AML-193 (cell line): Measurements from ENCODE around the gene OMG.
"Not testable (repeated sequence)": the region's sequence is repeated elsewhere in the genome, so short reads cannot be mapped to it uniquely, and the experiment has no call there.

Experiments used
- DNase-seq, 2 experiments: peaks; one replicate each; lab custom pipeline; 2025; lab: John Stamatoyannopoulos, UW

Gene OMG

GRCh38 chr17:31308372-31309334 is 11.6 kb upstream of the OMG start:
- DNase-seq = peak in 1 of 2 experiments; percentile 31

- no peak for DNase-seq
Measured at GRCh38 chr17:31307640-31308039, 10.6 kb upstream of the OMG start.

DNA sequence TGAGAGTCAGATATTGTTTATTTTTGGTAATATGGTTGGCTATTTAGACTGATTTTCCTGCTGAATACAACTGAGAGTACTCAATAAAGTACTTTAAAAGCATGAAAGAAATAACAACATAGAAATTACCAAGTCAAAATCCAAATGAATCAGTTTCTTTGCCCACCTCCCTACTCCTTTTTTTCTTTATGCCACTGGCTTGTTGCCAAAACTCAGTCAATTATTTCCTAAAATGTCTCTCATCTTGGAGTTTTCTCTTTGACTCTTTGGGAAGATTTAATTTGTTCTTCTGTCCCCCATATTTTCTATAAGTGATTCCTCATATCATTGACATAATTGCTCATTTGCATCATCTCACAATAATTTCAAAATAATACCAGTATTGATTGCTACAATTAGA is 2.6 kb upstream of the OMG start:
- no peak for DNase-seq

DNA sequence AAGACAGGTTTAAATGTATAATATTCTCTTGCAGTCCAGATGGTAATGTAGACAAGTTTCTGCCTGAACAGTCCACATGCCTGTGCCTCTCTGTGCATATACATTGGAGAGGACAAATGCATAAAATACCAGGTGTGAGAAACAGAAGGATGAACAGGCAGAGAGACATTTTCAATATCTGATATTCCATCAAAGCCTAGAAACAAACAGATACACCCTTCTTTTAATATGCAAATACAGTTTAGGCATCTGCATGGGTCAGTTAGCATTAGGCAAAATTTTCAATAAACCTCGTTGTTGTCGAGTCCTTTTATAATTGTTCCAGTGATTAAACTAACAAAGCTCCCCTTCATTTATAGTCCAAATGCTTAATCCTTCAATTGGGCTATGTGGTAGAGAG is 897 bp downstream of the OMG start:
- DNase-seq = no peak

GRCh38 chr17:31295489-31295871 is 1.6 kb downstream of the OMG start:
- DNase-seq = no peak

- no peak for DNase-seq
Measured at GRCh38 chr17:31294820-31295488, 2.1 kb downstream of the OMG start.

GRCh38 chr17:31294231-31294630 is 2.8 kb downstream of the OMG start:
- DNase-seq = no peak

DNA sequence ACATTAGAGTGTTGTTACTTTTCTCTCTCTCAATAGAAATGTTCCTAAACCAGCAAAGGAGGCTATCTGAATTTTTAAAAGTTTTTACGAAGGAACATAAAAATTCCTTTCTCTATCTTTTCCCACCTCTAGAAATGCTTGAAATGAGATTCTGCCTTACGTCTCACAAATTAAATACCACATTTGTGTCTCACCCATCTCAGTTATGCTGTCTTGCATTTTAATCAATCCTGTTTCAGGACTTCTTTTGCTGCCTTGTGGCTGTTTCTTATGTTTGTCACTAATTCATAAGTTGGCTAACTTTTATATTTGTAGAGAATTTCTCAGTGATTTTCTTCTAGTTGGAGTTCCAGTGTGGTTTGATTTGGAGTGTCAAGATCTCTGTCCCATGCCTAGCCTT is 3.5 kb downstream of the OMG start:
- DNase-seq = no peak

- no peak for DNase-seq
Measured at GRCh38 chr17:31291820-31292219, 5.2 kb downstream of the OMG start.

- no peak for DNase-seq
Measured at GRCh38 chr17:31289790-31290189, 7.2 kb downstream of the OMG start.

DNA sequence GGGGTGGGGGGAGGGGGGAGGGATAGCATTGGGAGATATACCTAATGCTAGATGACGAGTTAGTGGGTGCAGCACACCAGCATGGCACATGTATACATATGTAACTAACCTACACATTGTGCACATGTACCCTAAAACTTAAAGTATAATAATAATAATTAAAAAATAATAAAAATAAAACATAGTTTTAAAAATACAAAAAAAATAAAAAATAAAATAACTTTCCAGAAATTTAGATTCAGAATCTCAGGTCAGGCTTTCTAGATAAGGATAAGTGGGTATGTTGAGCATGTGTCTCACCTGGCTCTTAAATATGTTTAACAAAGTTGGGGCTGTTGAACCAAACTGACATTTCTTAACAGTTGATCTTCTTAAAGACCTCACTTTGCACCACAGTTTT is 9.1 kb downstream of the OMG start:
- DNase-seq = not testable (repeated sequence)

DNA sequence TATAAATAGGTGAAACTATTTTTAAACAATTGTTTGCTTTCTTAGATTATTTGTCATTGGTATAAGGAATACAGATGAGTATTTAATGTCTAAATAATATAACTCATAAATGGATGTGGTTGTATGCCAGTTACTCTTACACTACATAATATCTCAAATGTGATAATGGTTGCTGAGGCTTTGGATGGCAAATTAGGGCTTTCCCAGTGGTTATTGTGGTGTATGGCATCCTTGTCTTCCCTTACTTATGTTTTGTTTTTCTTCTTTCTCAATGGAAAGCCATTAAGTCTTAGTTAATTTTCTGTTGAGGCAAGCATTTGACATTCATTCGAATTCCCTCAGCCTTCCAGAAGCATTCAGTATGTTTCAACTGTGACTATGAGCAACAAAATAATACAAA is 10.5 kb downstream of the OMG start:
- no peak for DNase-seq

- DNase-seq = no peak
Measured at GRCh38 chr17:31283841-31284240, 13.2 kb downstream of the OMG start.

- no peak for DNase-seq
Measured at GRCh38 chr17:31281061-31281460, 16.0 kb downstream of the OMG start.

DNA sequence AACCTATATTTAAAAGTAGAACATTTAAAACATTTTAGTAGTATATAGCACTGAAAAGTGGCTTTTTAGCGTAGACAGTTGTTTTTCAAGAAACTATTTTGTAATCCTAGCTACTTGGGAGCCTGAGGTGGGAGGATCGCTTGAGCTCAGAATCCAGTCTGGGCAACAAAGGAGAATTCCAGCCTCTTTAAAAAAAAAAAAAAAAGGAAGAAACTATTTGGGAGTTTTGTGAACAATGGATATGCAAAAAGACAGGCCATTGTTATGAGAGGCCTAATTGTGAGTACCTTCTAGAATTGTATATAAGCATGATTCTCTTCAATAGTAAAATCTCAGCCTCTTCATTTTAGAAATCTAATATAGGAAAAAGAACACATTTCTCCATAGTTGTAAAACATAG is 17.6 kb downstream of the OMG start:
- no peak for DNase-seq

GRCh38 chr17:31275116-31275515 is 21.9 kb downstream of the OMG start:
- no peak for DNase-seq

DNA sequence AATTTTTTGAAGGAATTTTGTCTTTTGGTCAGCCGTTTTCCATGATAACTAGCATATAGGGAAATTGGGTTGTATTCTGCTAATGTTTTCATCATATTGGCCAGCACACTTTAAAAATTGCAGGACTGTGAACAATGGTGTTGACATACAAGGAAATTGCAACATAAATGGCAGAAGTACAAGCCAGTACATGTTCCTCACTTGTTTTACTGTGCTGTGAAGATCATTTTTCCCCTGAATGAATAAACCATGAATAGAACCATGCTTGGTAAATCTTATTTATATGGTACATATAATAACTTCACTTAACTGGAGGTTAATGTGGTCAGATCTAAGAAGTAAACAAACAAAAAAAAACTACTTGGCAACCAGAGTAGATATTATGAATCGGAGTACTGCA is 22.8 kb downstream of the OMG start:
- peak; percentile 35 to 61 for DNase-seq

GRCh38 chr17:31273516-31273915 is 23.5 kb downstream of the OMG start:
- no peak for DNase-seq

GRCh38 chr17:31272803-31273202 is 24.2 kb downstream of the OMG start:
- no peak for DNase-seq

GRCh38 chr17:31272236-31272635 is 24.8 kb downstream of the OMG start:
- DNase-seq = no peak

GRCh38 chr17:31269578-31269983 is 27.5 kb downstream of the OMG start:
- no peak for DNase-seq

DNA sequence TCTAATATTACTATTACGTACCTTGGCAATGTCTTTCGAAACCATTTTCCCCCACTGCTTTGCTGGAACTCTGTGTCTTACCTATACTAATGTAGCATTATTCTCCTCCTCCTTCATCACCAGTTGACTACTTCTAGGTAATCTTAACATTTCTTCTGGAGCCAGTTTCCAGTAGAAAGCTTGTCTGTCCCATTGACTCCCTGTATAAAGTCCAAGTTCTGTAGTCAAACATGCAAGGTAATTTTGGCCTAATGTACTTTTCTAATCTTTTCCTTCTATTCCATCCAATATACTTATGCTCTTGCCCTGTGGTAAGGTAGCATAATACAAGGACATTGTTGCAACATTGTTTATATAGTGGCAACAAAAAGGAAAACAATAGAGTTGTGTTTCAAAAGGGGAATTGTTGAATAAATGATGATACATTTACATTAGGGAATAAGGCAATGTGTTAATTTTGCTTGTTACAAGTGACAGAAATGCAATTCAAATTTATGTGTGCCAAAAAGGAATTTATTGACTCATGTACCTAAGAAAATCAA is 27.9 kb downstream of the OMG start:
- DNase-seq = no peak

DNA sequence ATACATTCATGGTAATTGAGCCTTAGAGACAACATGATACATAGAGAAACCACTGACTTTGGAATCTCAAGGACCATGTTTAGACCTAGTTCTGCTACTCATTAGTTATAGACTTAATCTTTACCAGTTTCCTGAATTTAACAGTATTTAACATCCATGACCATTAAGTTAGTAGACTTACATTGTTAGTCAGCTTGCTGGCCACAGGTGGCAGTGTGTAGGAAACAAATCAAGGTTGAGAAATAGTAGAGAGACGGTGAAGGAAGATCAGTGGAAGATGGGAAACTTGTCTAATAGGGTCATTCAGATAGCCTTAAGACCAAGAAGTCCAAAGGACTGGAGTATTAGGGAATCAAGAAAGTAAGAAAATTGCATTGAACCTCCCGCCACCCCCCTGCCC is 31.0 kb downstream of the OMG start:
- DNase-seq = peak in 1 of 2 experiments; percentile 21
